GM18498 (cell line): ENCODE data around the gene ADAMTS10.
A peak's percentile ranks its signal among the peaks of the same experiment; 100 is the strongest.
"Not testable (repeated sequence)": the region's sequence is repeated elsewhere in the genome, so short reads cannot be mapped to it uniquely, and the experiment has no call there.

ENCODE experiments used
- ATAC-seq: cut with Tn5 transposase; IDR thresholded peaks from one replicate; pipeline ENCODE4 v1.9.1; 2021; ENCODE audit warnings: mild to moderate bottlenecking, moderate library complexity; ENCODE audit not compliant: unreplicated experiment

The ADAMTS10 gene

DNA sequence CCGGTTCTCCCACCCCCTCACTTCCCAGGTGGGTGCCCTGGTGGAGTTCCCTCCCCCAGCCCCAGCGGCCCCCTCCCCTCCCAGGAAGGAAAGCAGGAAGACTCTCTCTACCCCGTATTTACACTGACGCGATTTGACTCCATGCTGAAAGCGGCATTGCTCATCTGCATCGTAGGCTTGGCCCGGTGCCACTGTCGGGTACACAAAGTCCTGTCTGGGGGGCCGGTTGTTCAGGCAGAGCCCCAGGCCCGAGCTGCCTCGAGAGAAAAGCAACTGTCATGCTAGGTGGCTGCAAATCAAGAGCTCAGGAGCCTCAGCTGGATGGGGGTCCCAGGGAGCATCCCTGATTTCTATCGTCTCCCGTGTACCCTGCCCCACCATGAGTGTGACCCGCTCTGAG is 14.9 kb downstream of the ADAMTS10 start:
- ATAC-seq, result no peak

DNA sequence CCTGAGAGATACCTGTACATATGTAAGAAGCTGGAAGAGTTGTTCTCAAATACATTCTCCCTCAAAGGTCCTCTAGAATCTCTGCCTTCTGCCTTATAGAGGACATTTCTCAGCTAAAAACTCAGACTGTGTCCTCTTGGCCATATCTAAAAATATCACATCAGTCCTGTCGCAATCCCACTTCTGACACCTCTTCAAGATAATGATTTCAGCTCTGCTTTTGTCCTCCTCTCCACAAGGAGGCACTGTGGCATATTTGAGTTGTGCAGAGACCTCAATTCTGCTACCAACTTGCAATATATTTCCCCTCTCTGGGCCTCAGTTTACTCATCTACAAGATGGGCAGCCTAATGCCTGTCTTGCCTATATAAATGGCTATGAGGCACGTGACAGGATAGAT is 16.6 kb downstream of the ADAMTS10 start:
- ATAC-seq, result no peak

DNA sequence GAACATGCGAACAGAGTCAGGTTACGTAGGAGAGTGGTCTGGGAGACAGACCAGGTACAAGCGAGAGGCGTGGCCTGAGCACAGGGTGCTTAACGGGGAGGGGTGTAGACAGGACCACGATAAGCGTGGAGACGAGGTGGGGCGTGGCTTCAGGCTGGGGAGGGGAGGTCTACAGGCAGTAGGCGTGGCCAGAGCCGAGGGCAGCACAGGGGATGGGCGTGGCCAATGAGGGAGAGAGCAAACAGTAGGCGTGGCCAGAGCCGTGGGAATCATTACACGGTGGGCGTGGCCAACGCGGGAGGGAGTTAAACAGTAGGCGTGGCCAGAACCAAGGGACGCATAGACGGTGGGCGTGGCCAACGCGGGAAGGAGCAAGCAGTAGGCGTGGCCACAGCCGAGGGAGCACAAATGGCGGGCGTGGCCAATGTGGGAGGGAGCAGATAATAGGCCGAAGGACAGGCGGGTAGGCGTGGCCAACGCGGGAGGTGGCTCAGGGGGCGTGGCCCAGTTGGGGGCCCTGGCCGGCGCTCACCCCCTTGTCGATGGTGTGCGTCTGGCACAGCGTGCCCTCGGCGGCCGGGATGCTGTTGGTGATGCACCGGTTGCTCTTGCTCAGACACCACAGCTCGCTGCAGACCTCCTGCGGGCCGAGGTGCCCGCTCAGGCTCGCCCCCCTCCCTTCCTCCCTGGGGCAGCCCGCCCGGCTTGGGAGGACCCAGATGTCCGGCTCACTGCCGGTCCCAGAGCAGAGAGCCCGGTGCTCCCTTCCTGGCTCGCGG is 18.1 kb downstream of the ADAMTS10 start:
- no peak for ATAC-seq

DNA sequence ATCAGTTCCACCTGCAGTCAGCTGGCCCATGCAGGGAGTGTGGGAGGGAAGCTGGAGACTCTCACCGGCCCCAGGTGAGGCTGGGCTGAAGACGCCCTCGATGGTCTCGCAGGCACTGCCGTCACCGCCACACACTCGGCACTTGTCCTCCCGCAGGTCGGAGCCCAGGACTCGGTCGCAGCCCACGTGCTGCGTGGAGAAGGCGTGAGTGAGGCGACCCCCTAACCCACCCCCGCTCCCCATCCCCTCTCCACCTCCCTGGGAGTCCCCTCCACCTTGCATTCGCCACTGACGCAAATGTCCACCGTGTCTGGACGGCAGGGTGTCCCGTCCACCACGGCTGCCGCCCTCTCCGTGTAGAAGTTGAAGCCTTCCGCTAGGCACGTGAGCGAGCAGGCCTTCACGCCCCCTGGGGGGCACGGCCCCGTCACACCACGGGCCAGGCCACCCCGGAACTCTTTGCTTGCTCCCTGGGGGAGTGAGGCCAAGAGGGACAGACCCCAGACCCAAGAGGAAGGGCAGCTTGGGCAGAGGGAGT is 21.3 kb downstream of the ADAMTS10 start:
- no peak for ATAC-seq

DNA sequence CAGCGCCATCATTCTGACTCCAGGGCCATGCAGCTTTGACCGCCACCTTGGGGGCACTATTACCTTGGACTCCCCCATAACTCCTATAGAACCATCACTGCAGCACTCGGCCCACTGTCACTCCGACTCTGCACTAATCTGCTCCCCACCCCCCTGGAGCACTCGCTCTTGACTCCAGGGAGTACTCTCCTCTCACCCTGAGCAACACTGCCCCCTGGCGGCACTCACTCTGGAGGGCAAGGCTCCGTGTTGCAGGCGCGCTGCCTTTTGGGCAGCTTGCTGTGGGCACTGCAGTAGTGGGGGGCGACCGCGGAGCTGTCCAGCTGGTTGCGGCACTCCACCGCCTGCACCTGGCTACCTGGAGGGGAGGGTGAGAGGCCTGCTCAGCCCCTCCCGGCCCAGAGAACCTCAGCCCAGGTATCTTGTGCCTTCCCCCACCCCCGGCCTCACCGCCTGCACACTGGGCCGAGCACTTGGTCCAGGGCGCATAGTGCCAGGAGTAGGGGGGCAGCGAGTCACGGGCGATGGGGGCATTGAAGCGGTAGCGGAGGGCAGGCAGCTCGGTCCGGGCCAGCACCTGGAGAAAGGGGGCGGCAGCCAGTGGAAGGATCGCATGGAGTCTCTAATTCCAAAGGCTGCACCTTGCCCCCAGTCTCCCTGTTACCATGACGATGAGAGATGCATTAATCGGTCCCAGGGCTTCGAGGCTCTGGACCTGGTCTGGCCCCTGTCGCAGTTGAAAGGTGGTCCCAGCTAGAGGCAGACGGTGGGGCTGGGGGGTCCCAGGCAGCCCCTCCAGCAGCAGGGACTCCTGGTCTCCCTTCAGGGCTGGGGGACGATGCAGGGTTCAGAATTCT is 24.4 kb downstream of the ADAMTS10 start:
- ATAC-seq, result no peak

DNA sequence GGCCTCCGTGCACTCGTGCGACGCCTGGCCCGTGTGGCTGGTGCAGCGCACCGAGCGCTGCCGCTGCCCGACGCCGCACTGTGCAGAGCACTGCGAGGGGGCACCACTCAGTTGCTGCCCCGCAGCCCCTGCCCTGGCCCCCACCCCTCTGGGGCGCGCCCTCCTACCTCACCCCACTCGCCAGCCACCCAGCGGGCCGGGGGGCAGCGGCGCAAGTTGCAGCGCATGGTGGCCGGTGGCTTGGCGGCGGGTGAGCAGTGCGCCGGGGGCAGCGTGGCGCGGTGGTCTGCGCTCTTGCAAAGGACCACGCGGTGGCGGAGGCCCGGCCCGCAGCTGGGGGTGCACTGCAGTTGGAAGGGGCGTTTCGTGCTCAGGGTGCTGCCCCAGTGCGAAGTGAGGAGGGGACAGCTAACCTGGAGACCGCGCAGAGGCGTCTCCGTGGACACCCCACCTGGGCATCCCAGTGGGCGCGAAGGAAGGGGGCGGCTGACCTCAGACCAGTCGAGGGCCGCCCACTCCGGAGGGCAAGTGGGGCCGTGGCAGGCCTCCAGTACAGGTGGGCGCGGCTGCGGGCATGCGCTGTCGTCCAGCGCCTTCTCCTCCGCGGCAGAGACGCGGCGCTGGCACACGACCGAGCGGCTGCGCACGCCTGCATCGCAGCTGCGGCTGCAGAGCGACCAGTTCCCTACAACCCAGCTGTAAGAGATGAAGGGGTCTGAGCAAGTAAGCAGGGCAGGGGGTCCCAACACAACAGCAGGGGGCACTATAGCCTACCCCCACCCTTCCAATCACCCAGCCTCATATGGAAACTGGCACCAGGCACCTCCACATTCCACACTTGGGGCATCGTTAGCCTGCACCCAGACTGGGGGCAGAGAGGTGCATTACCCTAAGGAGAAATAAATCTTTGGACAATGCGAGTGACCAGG is 25.3 kb downstream of the ADAMTS10 start:
- ATAC-seq, result no peak

DNA sequence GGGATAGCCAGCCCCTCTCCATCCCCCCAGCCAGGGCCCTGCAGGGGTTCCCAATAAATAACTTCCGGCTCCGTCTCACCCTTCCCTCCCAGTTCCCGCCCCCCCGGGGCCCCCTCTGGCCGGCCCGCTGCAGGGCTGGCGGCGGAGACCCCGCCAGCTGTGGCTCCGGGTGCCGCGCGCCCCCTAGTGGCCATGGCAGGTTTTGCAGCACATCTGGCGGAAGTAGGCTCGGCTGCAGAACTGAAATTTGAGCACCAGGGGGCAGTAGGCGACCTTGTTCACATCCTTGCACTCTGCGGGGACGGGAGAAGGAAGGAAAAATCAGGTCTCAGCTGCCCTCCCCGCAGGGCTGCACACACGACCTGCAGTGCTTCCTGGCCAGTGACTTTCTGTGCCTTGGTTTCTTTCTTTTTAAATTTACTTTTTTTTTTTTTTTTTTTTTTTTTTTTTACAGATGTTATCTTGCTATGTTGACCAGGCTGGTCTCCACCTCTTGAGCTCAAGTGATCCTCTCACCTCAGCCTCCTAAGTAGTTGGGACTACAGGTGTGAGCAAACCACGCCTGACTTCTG is 29.7 kb downstream of the ADAMTS10 start:
- peak; percentile 54 for ATAC-seq

DNA sequence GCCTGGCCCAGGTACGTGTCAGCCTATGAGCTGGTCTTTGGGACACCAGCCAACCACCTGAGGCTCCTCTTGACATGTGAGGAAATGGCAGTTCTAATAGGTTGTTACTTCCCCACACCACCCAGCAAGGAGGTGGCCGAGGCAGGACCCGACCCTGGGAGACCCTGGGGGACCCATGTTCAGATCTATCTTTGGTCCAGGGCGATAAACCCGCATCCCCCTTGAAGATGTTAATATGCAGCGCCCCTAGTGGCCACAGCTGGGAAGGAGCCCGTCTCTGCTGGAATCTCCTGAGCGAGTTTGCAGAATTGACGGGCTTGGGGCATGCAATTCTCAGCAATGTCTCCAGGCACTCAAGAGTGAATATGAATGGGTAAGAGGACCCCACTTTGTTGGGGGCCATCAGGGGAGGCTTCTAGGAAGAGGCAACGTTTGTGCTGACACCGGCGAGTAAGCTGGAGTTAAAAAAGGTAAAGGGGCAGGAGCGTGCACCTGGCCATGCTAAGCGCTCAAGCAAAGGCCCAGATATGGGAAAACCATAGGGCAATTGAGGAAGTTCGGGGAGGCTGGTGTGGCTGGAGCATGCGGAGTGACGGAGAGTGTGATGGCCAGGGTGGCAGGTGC is 31.8 kb downstream of the ADAMTS10 start:
- ATAC-seq, result no peak

DNA sequence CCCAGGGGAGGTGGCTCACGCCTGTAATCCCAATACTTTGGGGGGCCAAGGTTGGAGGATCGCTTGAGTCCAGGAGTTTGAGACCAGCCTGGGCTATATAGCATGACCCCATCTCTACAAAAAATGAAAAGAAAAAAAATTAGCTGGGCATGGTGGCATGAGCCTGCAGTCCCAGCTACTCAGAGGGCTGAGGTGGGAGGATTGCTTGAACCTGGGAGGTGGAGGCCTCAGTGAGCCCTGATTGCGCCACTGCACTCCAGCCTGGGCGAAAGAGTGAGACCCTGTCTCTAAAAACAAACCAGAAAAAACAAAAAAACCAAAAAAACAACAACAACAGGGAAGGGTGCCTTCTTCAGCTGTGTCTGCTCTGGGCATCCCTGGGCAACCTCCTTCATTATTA is 32.8 kb downstream of the ADAMTS10 start:
- ATAC-seq, result no peak

DNA sequence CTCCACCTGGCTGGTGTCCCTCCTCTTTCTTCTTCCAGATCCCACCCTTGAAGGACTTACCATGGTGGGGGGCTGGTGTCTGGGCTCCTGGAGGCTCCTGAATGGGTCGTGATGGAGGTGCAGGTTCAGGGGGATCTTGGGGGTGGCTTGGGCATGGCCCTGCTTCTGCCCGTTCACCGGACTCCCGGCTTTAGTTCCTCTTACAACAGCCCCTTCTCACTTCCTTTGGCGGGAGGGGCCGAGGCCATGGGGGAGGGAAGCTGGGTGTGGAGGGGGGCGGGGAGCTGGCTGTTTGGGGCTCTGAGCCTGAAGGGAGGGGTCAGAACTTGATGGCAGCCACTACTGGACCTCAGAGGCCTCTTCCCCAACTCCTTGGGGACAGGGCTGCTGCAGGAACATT is 33.3 kb downstream of the ADAMTS10 start, which contains the start of gene MYO1F:
TSS of gene MYO1F (minus strand) at position 196 of the 400 bp plus-strand sequence. CDS start at position 63, 133 bp downstream.
- ATAC-seq, result no peak

DNA sequence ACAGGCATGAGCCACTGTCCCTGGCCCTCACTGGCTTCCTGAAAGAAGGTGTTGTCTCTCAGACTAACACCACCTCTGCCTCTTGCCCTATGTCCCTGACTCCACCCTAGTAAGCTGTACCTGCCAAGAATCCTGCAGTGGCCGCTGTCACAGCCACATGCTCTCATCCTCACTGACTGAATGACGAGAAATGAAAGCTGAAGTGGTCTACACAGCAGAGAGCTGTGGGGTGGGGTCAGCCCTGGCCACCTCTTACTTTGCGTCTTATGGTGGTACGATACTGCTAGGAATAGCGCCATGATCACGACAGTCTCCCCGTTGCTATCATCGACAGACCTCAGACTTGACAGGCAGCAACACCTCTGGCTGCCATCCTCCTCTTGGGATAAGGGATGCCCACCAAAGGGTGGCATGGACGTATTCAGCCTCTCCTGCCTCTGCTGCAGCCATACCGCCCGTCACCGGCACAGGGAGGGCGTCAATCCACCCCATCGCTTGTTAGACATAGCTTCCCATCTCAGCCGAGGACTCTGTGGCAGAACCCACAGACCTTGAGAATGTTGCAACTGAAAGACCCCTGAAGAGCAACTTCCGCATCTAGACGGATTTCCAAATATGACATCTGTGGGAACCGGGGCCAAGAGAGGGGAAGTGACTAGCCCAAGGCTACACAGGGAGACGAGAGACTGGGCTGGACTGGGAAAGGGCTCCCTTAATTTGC is 34.1 kb downstream of the ADAMTS10 start:
- ATAC-seq, result no peak

DNA sequence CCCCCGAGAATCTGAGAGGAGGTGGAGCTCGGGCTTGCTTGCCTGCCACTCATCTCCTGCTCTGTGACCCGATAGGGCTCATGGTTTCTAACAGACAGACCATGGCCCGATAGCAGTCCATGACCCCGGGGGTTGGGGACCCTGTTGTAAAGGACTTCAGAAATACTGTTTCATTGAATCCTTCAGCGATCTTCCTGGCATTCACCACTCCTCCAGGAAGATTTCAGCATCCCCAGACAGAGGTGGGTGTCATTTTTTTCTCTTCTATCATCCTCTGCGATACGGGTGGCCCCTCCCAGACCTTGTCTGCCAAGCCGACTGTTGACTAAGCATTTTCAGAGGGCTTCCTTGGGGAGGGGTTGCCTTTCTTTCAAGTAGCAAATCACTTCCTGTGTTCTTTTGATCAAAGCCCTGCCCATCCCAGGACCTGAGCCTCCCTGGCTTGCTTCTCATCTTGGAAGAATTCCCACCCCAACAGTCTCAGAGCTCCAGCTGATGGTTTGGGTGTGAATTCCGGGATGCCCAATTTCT is 35.0 kb downstream of the ADAMTS10 start:
- ATAC-seq, result no peak

DNA sequence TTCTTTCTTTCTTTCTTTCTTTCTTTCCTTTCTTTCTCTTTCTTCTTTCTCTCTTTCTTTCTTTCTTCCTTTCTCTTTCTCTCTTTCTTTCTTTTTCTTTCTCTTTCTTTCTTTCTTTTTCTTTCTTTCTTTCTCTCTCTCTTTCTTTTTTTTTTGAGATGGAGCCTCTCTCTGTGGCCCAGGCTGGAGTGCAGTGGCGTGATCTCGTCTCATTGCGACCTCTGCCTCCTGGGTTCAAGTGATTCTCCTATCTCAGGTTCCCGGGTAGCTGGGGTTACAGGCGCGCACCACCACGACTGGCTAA is 35.9 kb downstream of the ADAMTS10 start:
- not testable (repeated sequence) for ATAC-seq

DNA sequence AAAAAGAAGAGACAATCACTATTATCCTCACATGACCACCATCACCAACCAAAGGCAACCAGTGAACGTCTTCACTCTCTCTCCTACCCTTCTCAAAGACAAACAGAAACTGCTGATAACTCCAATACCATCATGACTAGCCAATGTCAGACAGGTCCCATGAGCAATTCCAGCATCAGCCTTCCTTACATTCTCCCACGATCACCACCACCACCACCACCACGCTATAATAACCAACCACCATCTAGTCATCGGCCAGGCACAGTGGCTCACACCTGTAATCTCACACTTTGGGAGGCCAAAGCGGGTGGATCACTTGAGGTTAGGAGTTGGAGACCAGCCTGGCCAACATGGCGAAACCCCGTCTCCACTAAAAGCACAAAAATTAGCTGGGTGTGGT is 37.2 kb downstream of the ADAMTS10 start:
- no peak for ATAC-seq

DNA sequence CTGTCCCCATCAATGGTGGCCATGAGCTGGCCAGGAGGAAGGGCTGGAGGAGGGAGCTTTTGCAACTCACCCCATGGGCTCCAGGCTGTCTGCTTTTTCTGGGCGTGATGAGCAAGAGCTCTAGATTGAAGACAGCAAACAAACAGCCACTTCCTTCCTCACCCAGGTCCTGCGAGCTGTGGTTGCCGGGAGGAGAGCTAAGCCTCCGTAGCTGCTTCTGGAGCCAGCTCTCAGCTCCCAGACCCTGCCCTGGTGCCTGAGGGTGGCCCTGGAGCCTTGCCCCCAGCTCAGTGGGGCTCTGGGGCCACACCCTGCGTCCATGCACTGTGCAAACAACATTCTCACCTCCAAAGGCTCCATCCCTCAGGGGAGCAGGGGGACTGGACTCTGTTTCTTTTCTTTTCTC is 39.5 kb downstream of the ADAMTS10 start:
- no peak for ATAC-seq

DNA sequence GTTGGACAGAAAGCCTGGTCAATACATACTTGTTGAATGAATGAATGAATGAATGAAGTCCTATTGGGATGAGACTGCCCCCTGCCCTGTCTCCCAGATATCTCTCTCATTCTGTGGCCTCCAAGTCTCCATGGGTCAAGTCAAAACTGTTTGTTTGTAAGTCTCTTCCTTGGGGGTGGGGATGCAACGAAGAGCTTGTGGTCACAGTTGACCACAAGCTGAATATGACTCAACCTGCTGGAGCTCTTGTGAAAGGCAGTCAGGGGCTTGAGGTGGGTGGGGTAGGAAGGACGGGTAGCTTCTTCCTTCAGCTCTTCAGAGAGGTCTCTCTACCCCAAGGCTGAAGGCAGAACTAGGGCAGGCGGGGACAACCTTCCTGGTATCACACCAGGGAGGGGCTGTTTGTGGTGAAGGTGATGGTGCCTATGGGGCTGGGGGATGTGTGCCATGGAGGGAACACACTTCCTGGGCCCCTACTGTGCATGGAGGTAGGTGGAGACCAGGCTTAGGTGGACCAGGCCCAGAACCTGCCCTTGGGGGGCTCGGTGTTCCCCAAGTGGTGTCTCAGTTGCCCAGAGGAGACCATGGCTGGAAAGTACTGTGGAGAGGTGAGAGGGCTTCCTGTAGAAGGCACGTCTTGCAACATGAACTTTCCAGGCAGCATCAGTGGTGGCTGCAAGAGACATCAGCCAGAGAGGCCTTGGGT is 41.3 kb downstream of the ADAMTS10 start:
- ATAC-seq, result peak; percentile 74

DNA sequence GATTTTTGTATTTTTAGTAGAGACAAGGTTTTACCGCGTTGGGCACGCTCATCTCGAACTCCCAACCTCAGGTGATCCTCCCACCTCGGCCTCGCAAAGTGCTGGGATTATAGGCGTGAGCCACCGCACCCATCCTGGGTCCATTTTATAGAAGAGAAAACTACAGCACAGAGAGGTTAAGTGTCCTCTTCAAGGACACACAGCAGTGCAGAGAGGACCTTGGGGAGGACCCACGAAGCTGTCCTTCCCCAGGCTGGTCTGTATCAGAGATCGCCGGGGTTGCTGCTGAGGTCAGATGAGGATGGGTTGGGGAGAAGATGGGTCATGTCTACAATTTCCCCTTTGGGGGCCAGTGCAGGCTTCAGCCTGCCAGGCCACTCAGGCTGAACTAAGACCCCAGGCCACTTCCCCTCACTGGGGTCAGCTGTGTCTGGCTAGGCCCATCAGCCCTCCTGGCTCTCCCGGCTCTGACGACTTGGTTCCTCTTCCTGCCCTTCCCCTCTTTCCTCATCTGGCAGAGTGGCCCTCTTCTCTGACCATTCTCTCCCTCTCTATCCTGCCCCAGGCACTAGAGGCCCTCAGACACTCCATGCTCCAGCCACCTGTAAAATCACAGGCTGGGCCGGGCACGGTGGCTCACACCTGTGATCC is 42.9 kb downstream of the ADAMTS10 start:
- no peak for ATAC-seq

DNA sequence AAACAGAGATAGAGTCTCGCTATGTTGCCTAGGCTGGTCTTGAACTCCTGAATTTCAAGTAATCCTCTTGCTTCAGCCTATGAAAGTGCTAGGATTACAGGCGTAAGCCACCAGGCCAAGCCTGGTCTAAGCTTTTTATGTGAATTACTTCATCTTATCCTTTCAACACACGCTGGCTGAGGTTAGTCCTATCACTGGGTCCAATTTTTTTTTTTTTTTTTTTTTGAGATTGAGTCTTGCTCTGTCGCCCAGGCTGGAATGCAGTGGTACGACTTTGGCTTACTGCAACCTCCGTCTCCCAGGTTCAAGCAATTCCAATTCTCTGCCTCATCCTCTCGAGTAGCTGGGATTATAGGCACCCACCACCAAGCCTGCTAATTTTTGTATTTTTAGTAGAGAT is 43.7 kb downstream of the ADAMTS10 start:
- ATAC-seq, result no peak
